GM19324 (cell line): ENCODE results near the gene CA4.

Source experiments
- ATAC-seq: cut with Tn5 transposase; IDR thresholded peaks from one replicate; pipeline ENCODE4 v1.9.1; 2021; ENCODE audit warnings: mild to moderate bottlenecking, moderate library complexity; ENCODE audit not compliant: unreplicated experiment, low FRiP score

The CA4 gene

GRCh38 chr17:60153606-60154390 lies 4.0 kb downstream of the CA4 start:
- ATAC-seq = no peak

DNA sequence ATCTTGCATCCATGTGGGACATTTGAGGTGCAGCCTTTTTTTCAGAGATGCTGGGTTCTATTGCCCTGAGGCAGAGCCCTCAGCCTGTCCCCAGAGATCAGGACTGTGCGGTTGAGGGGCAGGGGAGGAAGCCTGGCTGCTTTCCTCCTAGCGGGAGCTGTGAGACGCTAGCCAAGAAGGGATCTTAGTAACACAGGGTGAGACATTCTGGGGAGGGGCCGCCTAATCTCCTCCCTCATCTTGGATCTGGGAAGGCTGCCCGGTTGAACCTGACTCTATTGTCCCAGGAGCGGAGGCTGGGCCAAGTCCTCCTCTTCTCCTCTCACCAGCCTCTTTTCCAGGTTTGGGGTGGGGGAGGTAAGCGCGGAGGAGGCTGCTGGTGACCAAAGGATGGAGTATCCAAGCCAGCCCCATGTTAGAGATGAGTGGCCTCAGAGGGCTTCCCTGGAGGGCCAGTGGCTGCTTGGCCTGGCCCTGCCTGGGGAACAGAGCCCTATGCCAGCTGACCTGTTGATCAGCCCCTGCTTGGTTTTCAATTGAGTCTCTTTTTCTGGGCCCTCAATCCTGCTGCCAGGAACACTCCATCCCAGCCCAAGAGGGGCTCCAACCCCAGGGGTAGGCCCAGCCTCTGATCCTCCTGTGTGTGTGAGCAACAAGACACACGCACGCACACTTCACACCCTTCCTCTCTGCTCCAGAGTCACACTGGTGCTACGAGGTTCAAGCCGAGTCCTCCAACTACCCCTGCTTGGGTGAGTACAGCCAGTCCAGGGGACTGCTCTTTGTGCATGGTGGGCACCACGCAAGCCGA lies 5.0 kb downstream of the CA4 start:
- ATAC-seq = no peak

- no peak for ATAC-seq
Observed at GRCh38 chr17:60155427-60155814, 5.6 kb downstream of the CA4 start.

DNA sequence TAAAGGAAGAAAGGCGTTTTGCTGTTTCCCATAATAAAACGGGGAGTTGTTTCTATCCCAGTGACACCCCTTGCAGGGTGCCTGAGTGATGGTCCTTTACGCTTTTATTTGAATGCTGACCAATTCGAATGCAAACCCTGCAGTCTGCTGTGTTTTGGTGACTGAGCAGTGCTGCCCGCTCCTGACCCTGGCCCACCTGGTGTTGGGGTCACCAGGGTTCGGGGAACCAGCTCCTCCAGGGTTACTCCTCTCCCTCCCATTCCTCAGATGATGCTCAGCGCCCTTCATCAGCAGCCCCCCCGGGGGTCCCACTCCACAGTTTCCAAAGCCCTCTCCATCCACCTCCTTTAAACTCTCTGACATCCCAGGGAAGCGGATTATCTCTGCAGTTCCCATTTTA lies 6.0 kb downstream of the CA4 start:
- ATAC-seq = no peak

GRCh38 chr17:60156746-60157145 lies 7.0 kb downstream of the CA4 start:
- ATAC-seq = no peak

- ATAC-seq = no peak
Observed at GRCh38 chr17:60157487-60158040, 7.8 kb downstream of the CA4 start.

DNA sequence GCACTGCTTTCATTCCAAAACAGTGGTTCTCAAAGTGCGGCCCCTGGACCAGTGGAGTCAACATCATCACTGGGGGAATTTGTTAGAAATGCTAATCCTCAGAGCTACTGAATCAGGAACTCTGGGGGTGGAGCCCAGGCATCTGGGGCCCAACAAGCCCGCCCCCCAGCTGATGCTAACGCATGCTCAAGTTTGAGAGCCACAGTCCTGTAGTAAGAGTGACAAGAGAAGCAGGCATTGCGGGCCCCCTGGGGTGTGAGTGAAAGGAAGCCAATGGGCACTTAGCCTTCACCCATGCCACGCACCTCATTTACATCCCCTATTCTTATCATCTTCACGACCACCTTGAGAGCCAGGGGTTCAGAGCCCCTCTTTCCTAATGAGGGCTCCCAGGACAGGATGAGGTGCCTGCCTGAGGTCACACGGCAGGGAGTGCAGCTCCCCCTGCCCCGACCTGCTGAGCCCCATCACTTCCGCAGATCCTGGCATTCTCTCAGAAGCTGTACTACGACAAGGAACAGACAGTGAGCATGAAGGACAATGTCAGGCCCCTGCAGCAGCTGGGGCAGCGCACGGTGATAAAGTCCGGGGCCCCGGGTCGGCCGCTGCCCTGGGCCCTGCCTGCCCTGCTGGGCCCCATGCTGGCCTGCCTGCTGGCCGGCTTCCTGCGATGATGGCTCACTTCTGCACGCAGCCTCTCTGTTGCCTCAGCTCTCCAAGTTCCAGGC lies 9.1 kb downstream of the CA4 start:
- ATAC-seq = no peak

DNA sequence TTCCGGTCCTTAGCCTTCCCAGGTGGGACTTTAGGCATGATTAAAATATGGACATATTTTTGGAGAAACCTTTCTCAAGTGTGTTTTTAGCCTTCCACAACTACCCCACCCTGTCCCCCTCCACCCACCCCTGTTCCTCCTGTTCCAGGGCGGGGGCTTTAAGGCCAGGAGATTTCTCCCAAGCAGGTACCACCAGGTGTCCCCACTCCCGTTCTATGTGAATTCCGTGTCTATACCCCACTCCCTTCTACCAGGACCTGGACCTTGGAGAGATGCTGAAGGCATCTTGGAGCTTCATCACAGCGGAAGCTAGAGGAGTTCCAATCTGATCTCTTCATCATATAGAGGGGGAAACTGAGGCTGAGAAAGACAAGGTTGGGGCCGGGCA lies 9.7 kb downstream of the CA4 start:
- no peak for ATAC-seq

DNA sequence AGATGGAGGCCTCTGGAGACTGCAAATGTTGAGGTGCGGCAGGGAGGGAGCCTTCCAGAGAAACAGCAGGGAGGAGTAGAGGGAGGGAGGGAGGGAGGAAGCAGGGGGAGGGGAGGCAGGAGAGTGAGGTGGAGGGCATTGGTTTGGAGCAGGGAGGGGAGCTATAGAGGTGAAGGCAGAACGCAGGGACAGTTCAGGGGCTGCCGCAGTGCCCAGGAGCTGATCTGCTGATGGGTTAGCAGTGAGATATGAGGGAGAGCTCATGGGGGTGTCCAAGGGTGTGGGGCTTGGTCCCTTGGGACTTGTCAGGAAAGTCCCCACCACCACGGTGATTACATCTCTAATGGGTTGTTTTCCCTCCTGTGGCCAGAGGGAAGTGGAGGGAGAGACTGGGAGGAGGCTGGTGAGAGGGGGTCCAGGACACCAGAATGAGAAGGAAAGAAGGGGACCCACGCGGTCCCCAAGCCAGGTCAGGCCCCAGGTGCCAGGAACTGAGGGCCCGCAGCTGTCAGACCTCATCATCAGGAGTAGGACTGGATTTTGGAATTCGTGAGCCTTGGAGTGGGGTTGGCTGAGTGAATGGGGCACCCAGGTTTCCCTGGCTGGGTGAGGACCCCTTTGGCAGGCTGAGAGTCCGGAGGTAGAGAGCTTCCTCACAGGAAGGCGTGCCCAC lies 11.2 kb downstream of the CA4 start:
- ATAC-seq = no peak

GRCh38 chr17:60161598-60162330 lies 12.0 kb downstream of the CA4 start:
- no peak for ATAC-seq

GRCh38 chr17:60163108-60163784 lies 13.5 kb downstream of the CA4 start:
- ATAC-seq = no peak

DNA sequence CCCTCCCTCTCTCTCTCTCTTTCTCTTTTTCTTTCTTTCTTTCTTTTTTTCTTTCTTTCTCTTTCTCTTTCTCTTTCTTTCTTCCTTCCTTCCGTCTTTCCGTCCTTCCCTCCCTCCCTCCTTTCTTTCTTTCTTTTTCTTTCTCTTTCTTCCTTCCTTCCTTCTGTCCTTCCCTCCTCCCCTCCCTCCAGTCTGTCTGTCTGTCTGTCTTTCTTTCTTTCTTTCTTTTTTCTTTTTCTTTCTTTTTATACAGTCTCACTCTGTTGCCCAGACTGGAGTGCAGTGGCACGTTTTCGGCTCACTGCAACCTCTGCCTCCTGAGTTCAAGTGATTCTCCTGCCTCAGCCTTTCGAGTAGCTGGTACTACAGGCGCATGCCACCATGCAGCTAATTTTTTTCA lies 14.4 kb downstream of the CA4 start:
- ATAC-seq = no peak

DNA sequence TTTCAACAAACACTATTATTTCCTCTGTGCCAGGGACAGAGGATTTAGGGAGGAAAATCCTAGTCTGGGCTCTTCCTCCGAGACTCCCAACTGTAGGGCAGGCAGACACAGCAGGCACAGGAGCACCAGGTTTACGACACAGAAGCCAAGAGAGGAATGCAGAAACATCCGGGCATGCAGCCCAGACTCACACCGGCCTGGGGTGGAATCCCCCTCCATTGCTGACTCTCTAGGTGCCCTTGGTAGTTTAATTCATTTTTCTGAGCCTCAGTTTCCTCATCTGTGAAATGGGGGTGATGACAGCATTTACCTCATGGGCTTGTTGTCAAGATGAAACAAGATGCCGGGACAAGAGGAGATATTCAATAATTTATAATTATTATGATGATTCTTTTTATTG lies 14.9 kb downstream of the CA4 start:
- no peak for ATAC-seq

GRCh38 chr17:60165223-60165622 lies 15.4 kb downstream of the CA4 start:
- no peak for ATAC-seq

- no peak for ATAC-seq
Observed at GRCh38 chr17:60165971-60166370, 16.2 kb downstream of the CA4 start.

- ATAC-seq = no peak
Observed at GRCh38 chr17:60167065-60167741, 17.4 kb downstream of the CA4 start.

DNA sequence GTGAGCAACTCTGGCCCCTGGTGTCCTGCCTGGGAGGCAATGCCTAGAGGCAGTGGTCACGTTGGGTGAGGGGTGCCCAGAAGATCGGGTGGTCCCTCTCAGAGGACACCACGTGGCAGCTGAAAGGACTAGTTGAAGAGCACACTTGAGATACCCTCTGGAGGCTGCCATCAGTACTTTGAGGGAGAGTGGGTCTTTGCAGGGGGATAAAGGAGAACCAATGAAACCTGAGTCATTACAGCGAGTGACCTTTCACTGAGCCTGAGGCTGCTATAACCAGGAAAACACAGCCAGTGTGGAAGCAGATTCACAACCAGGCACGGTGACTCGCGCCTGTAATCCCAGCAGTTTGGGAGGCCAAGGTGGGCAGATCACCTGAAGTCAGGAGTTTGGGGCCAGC lies 18.9 kb downstream of the CA4 start:
- ATAC-seq = no peak

- ATAC-seq = no peak
Observed at GRCh38 chr17:60169921-60170817, 20.4 kb downstream of the CA4 start.
